ENCODE results near the gene KRT13.

Gene KRT13

DNA sequence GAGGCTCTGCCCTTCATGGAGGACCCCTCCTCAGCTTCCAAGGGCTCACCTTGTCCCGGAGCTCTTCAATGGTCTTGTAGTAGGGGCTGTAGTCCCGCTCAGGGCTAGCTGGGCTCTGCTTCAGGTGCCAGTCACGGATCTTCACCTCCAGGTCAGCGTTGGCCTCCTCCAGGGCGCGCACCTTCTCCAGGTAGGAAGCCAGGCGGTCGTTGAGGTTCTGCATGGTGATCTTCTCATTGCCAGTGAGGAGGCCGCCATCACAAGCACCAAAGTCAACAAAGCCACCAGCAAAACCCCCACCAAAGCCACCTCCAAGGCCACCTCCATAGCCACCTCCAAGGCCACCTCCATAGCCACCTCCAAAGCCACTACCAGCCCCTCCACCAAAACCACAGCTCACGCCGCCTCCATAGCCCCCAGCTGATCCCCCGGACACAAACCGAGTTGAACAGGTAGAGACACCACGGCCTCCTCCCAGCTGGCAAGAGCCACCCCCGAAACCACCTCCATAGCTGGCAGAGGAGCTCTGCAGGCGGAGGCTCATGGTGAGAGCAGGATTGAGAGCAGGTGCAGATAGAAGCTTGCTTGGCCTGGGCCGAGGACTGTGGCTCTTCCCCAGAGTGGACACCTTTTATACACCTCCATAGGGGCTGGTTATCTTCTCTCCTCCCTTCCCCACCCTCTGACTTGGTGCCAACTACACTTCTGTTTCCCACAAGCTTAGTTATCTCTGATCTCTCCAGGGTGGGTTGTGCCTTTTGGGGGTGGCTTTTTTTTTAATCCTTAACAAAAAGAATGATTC lies at the start of gene KRT13:
Gene KRT13 (minus strand): TSS at position 606 of the 802 bp plus-strand sequence. CDS start 62 bp downstream, at position 544.
- no peak for TF ChIP-seq CTCF (IDR thresholded peaks at IDR 0.05; ENCODE audit: low read depth, low read length)
- no peak for DNase-seq (ENCODE audit: low read depth in 2 of 2)
- no peak within 1 kb of the TSS for H3K4me3 ChIP-seq (replicated peaks in 1 of 2; ENCODE audit: low read depth in 2 of 2, low read length in 2 of 2)

DNA sequence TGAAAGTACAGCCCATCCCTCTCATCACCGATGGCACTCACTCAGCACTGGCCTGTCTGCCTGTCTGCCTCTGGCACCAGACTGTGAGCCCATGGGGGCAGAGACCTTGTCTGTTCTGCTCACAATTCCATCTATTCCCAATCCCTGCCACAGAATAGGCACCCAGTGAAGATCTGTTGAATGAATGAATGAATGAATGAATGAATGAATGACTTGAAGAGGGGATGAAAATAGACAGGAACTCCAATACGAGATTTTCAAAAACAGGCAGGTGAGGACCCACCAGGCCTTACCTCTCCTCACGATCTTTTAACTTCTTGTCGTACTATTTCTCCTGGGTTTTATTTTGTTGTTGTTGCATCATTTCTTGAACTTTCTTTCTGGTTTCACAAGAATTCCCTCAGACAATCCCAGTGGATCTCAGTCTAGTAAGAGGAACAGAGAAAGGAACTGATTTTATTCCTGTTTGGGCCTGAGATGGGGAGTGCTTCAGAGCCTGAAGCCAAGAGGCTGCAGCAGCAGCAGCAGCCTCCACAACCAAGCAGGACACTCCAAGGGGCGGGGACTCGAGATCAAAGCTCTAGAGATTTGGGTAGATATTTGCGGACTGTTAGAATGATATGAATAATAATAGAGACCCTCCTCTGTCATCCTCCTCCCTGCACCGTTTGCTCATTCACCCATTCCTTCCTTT lies 48.7 kb upstream of the KRT13 start:
- DNase-seq (ENCODE audit: low read depth in 2 of 2), result no peak
- TF ChIP-seq CTCF (IDR thresholded peaks at IDR 0.05; ENCODE audit: low read depth, low read length), result no peak

DNA sequence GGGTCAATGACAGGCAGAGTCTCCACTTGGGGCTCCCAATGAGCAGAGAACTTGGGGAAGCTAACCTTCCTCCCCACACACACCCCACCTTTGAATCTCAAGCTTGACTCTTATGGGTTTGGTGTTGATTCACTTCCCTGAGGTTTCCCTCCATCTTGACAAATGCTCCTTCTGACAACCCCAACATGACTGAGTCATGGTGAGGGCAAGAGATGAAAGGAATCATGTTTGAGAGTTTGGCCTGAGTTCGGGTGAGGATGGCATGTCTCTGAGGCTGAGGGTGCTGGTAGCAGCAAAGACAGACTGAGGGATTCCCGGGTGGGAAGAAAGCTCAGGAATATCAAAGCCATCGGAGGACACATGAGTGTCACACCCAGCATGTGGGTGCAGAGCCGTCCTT lies 47.8 kb upstream of the KRT13 start:
- DNase-seq (ENCODE audit: low read depth in 2 of 2), result no peak
- H3K4me3 ChIP-seq (replicated peaks in 1 of 2; ENCODE audit: low read depth in 2 of 2, low read length in 2 of 2), result no peak overlapping the region
- TF ChIP-seq CTCF (IDR thresholded peaks at IDR 0.05; ENCODE audit: low read depth, low read length), result no peak

More for the DNA sequence above, 48.7 kb upstream of the KRT13 start:
- H3K4me3 ChIP-seq (replicated peaks in 1 of 2; ENCODE audit: low read depth in 2 of 2, low read length in 2 of 2), result no peak overlapping the region

DNA sequence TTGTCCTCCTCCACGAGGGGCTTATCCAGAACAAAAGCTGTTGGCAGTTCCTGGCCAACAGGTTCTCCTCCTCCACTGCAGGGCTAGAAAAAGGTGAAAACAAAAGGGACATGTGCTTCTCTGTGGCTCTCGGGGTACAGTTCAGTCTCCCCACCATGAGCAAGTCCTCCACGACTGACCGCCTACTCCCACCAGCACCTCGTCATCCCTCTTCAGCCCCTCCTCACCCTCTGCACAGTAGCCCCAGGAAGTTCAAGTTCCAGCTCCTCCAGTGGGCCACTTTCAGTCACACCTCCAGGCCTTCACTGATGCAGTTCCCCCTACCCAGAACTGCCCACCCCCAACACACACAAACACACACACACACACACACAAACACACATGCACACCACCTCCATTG lies 47.0 kb upstream of the KRT13 start:
- DNase-seq (ENCODE audit: low read depth in 2 of 2), result no peak
- no peak overlapping the region for H3K4me3 ChIP-seq (replicated peaks in 1 of 2; ENCODE audit: low read depth in 2 of 2, low read length in 2 of 2)
- no peak for TF ChIP-seq CTCF (IDR thresholded peaks at IDR 0.05; ENCODE audit: low read depth, low read length)

DNA sequence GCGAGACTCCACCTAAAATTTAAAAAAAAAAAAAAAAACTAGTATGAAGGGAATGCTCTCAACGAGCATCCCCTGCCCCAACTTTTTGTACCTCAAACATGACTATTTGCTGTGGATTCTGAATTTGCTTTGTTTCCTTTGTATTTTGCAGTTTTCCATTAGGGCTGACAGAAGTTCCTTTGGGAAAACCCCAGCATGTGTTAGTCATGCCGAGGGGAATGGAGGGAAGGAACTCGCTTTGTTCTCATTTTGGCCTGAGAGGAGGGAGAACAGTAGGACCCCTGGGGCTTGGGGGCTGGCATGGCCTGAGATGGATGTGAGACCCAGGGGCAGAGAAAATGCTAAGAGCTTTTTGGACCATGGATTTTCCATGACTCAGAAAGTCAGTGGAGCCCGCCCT lies 46.0 kb upstream of the KRT13 start:
- DNase-seq (ENCODE audit: low read depth in 2 of 2), result peak; percentile 31 to 60
- H3K4me3 ChIP-seq (replicated peaks in 1 of 2; ENCODE audit: low read depth in 2 of 2, low read length in 2 of 2), result no peak overlapping the region
- TF ChIP-seq CTCF (IDR thresholded peaks at IDR 0.05; ENCODE audit: low read depth, low read length), result no peak

DNA sequence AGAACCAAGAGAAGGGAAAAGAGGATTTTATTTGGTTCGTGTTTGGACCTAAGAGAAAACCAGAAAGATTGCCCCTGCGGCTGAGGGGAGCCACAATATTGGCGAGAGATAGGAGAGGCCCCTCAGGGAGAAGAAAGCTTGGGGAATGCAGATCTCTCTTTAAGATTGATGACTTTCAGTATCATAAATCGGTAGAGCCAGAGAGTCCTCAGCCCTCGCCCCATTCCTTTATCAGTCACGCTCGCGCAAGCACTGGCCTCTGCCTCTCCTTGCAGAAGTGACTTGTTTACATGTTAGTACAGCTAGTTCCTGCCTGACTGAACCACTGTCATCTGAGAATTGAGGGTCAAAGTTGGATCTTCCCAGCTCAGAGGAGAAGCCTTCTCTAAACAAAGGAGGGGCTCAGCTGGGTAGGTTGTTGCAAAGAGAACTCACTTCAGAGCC lies 44.2 kb upstream of the KRT13 start:
- DNase-seq (ENCODE audit: low read depth in 2 of 2), result peak in 1 of 2 donors; percentile 9
- no peak for TF ChIP-seq CTCF (IDR thresholded peaks at IDR 0.05; ENCODE audit: low read depth, low read length)
- no peak overlapping the region for H3K4me3 ChIP-seq (replicated peaks in 1 of 2; ENCODE audit: low read depth in 2 of 2, low read length in 2 of 2)
